NCI-H2227 (cell line): ENCODE measurements around the gene NMT1.

ENCODE experiments used
- DNase-seq: peaks from one replicate; lab custom pipeline; 2025; ENCODE audit not compliant: unreplicated experiment; lab: John Stamatoyannopoulos, UW

Gene NMT1

DNA sequence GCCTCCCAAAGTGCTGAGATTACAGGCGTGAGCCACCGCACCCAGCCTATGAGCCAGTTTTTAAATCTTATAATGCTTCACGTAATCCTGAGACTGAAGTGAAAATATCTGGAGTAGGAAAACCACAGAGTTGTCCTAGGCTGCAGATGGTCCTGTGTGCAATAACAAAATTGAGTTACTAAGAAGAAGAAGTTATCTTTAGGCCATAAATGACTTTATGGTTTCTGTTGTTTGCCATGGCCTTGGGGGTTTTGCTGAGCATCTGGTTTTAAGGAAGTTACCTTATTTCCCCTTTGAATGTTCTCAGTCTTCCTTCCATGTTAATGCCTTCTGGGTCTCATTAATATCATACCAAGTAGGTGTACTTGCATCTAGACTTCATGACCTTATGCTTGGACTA, 16.5 kb downstream of the NMT1 start:
- DNase-seq: no peak

DNA sequence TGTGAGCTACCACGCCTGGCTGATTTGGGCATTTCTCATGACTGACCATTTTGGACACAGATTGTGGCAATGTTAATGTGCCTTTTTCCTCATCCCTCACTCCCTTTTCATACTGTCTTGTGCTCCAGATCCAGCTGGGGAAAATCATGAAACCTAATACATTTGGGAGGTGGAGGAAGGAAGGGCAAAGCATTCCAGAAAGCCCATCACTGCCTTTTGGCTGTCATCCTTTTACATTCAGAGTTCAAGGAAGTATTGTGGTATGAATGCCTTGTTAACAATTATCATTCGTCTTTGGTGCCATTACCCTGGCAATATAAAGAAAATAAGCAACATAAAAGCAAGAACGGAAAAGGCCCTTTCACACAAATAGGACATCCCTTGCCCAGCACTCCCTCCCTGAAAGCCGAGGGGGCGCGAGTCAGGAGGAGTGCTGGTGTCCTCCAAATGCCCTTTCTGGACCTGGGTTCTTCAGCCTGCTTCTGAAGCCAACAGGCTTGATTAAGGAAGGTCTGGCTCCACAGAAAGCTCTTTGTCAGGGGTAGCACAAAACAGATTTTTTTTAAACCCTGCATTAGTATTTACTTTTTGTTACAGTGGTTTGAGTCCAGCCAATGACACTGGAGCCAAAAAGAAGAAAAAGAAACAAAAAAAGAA, 20.1 kb downstream of the NMT1 start:
- DNase-seq: no peak

DNA sequence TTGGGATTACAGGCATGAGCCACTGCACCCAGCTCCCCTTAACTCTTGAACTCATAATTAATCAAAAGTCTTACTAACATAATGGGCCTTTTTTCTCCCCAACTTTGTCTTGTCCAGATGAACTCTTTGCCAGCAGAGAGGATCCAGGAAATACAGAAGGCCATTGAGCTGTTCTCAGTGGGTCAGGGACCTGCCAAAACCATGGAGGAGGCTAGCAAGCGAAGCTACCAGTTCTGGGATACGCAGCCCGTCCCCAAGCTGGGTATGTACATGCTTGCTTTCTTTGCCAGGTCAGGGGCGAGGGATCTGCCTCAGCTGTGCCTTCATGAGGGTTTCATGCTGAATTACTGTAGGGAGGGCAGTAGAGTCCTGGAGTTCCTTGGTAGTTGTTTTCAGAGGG, 25.3 kb downstream of the NMT1 start:
- DNase-seq: no peak

DNA sequence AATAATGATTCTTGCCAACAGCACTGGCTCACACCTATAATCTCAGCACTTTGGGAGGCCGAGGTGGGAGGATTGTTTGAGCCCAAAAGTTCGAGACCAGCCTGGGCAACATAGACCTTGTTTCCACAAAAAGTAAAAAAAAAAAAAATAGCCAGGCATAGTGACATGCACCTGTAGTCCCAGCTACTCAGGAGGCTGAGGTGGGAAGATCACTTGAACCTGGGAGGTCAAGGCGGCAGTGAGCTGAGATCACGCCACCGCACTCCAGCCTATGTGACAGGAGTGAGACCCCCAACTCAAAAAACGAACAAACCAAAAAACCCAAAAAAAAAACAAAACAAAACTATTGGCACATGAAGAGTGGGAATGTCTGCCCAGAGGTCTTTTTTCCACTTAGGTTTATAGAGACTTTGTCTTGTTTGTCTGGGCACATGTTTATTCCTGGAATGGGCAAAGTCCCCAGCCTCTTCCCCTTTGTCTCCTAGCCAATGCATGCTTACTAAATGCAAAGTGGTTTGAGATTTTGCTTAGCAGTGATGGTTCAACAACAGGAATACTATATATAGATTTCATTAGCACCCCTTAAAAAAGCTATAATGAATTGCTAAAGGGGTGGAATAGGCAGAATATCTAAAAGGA, 25.9 kb downstream of the NMT1 start:
- DNase-seq: no peak

DNA sequence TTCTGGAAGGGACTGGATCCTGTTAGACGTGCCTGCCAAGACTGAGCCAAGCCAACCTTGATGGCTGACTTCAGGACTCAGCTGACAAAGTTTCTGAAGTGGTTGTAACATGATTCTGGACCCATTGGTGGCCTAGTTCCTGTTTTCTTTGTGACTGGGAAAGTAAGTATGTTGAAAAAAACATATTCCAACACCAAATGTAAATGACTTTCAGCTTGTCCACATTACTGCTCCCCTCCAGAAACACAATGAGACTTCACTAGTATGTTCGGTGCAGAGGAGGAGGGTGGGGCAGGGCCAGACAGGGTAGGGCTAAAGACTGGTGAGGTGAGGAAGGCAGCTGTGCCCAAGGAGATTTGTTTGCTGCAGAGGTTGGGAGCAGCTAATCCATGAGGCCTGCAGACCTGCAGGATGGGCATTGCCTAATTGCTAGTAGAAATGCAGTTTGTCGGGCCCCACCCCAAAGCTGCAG, 26.4 kb downstream of the NMT1 start:
- no peak for DNase-seq

DNA sequence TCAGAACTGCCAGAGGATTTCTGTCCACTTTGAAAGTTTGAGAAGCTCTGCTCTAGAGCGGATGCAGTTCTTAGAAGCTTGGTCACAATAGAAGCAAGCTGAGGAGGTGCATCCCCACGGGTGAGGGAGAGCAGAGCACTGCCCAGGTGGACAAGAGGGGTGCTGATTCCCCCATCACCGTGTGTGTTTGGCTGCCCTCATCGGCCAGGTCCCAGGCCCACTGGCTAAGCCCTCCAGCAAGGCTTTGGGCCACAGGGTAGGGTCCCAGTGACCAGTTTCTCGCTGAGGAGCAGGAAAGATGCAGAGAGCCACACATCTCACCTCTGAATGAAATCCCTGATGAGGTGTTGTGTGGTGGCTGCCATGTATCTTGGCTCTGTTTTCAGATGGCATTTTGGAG, 26.9 kb downstream of the NMT1 start:
- no peak for DNase-seq

DNA sequence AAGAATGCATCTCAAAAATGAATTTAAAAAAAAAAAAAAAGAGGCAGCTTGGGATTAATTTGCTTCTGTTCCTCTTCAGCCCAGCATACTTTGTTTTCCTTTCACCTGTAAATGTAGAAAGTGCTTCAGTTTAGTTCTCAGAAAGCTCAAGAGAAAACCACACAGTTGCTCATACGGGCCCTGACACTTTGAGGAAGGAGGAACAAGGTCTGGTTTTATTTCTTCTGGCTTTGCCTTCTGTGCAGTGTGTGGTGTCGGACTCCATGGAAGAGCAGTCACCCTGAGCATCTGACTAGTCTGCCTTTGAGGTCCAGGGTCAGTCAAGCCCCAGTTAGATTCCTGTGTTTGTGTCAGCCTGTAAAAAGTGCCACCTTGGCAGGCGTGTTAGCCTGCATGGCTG, 27.6 kb downstream of the NMT1 start:
- DNase-seq: no peak

DNA sequence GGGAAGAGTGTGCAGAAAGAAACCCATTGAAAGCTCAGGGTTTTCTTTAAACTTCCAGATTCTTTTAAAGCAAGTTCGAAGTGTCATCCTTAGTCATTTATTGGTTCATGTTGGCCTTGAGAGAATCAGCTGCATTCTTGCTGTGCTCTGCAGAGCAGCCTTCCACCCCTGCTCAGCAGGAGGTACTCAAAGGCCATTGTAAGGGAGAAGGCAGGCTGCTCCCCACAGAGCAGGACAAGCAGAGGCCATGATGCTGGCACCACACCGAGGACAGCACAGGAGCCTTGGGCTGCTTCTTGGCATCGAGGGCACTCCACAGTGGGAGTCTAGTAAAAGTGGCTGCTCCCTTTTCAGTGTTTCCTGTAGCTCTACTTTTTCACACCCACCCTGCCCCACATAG, 29.6 kb downstream of the NMT1 start:
- no peak for DNase-seq

DNA sequence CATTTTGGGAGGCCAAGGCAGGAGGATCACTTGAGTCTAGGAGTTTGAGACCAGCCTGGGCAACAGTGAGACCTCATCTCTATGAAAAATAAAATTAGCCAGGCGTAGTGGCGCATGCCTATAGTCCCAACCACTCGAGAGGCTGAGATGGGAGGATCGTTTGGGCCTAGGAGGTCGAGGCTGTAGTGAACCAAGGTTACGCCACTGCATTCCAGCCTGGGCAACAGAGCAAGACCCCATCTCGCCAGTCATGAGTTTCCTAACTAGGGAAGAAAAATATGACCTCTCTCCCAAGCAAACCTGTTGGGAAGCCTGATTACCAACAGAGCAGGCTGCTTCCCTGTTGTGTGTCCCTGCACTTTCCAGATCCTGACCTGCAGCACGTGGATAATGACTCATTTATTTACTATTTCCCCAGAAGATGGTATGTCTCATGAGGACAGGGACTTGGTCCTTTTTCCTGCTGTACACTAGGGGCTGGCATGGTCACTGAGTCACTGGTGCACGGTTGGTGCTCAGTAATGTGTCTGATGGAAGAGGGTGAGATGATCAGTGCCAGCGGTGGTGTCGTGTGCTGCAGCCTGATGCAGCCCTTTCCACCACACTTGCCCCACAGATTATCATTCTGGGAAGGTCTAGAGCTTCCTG, 30.8 kb downstream of the NMT1 start:
- no peak for DNase-seq

DNA sequence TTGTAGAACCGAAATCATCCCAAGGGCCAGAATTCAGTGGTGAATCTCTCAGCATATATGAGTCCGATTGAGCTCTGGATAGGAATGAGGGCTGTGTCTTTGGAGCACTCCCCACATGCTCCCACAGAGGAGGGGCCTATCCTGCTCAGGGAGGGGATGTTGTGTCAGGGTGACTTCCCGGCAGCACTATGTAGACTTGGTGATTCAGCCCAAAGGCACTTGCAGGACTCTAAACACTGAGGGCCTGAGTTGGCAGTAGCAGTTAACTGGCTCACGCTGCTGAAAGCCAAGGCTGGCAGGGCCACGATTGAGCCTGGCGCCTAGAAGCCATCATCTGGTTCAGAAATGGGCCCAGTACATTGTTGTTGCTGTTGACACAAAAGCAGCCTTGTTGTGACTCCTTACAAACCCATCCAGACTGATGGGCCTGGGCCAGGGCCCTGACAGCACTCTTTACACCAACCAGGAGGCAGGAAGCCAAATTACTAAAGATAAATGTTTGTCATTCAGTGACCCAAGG, 31.9 kb downstream of the NMT1 start:
- no peak for DNase-seq

DNA sequence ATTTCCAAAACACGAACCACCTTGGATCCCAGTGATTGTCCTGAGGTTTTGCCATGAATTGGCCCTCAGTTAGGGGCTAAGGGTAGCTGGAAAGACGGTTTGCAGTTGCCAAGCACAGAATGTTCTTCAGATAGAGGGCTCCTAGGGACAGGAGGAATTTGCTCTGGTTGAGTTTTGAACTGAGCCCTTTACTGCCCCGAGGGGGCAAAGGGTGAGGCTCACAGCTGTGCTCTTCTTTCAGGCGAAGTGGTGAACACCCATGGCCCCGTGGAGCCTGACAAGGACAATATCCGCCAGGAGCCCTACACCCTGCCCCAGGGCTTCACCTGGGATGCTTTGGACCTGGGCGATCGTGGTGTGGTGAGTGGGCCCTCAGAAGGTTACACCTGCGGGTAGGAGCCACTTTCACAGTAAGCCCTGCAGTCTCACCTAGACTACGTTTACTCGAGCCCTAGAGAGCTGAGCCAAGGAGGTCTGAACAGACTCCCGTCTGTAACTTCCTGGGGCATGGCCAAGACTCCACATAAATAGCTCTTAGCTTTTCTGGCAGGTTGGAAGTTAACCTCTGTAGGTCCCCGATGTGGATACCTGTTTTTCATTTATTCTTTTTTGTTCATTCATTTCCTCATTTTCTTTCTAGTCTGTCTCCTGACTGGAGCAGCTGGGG, 32.5 kb downstream of the NMT1 start:
- no peak for DNase-seq

DNA sequence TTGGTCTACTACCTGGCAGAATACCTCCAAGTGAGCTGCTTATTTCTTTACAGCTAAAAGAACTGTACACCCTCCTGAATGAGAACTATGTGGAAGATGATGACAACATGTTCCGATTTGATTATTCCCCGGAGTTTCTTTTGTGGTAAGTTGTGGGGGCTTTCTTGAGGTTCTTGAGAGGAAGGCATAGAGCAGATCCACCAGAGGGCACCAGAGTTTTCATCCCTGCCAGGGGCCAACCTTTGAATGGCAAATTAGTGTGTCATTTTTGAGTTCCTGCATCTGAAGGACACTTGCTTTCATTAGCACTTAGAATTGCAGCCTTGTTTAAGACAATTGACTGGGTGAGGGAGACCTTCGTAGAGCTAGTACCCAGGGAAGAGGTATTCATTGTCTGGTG, 35.0 kb downstream of the NMT1 start:
- peak; percentile 20 for DNase-seq

DNA sequence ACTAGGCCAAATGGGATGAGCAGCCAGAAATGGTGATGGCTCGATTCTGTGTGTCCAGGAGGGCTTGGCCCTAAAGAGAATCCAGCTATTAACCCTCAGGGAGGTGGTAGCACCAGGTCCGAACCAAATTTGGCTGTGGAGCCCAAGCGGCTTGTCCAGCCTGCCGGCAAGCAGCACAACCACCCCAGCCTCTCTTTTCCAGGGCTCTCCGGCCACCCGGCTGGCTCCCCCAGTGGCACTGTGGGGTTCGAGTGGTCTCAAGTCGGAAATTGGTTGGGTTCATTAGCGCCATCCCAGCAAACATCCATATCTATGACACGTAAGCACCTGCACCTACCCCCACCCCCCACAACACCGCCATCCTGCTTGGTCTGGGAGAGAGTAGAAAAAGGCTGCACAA, 35.8 kb downstream of the NMT1 start:
- no peak for DNase-seq

DNA sequence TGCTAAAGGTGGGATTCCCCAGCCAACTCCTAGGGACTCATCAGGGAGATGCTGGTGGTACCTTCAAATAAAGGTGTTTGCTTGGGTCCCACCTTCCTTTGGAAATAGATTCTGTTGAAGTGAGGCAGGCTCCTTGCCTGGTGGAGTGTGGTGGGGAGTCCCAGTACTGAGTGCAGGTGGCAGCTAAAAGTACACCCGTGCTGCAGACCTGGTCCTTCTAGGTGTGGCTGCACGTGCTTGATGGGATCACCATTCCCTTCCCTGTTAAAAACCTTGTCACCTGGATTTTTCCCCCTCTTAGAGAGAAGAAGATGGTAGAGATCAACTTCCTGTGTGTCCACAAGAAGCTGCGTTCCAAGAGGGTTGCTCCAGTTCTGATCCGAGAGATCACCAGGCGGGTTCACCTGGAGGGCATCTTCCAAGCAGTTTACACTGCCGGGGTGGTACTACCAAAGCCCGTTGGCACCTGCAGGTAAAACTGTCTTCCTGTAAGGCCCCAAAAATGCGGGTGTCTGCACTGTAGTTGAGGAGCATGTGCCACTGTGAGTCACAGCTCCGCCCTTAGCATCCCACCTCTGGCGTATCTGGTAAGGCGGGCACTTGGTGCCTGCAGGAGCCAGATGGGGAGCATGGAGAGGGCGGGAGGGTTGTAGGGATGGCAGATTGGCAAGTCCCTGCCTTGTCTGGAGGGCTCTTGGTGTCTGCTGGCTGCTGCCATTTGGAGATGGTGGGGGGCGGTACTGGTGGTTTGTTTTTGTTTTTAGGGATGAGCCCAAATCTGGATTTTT, 37.2 kb downstream of the NMT1 start:
- no peak for DNase-seq

DNA sequence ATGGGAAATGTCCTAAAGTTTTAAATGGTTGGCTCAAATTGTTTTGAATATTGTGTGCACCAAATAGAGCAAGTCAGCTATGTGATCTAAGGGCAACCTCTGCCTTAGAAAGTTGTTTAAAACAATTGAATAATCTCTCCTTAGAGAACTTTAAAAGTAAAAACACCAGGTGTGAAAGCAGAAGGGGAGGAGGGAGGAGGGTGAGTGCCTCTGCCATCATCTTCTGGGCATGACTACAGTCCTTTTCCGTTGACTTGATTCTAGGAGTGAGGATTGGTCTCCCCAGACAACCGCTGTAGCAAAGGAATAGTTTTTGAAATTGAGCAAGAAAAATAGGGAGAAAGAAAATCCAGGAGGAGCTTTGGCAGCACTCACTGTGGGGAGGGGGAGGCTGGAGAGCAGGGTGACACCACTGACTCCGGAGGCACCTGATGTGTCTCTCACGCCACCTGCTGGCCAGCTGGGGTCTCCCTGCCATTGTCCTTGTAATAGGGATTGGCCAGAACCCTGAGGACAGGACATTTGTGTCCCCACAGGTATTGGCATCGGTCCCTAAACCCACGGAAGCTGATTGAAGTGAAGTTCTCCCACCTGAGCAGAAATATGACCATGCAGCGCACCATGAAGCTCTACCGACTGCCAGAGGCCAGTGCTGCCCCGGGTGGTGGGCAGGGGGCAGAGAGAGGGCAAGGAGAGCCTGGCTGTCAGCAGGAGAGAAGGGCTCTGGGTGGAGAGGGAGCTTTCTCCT, 37.9 kb downstream of the NMT1 start:
- DNase-seq: peak; percentile 89

DNA sequence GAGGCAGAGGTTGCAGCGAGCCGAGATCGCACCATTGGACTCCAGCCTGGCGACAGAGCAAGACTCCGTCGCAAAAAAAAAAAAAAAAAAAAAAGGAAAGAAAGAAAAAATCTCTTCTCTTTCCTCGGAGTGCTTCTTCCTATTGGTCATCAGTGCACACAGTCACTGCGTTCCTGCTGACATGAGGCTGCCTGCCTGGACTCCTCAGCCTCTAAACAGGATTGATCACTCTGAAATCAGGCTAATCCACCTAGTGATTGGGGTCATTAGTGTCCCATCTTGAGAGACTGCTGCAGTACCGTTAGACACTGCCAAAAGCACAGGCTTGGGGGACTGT, 40.4 kb downstream of the NMT1 start:
- no peak for DNase-seq

DNA sequence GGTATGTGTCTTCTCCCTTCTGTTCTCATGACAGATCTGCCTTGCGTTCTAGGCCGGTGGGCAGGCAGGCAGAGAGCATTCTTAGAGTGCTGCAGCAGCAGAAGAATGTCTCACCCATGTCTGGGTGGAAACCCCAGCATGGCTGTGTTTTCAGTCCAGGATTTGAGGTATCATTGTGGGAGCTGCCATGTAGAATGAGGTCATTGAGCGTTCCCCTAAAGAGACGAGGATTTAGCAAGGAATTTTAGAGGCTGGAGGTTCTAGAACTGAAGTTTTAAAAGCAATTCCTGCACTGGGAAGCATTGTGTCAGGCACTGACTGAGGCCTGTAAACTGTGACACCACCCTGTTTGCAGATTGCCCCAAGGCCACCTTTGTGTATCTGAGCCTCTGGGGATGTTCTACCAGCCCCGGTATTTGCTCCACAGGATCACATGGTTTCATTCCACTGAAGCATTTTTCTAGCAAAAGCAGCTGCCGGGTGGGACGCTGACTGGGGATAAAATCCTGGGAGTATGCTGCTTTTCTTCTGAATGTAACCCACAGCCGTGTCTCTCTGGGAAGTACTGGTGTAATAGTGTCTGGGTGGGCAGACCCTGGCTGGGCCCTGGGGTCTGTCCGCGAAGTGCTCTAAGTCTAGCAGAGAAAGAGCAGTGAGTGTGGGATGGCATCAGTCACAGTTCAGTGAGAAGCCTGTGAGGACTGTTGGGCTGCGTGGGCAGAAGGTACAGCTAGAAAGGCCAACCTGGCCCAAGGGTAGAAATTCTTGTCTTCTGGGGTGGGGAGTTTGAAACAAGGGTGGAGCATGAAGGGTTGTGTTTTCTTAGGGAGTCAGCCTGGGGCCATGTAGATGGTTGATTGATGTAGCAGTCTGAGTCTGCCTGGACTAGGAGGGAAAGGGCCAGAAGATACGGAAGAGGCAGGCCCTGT, 41.0 kb downstream of the NMT1 start:
- no peak for DNase-seq

DNA sequence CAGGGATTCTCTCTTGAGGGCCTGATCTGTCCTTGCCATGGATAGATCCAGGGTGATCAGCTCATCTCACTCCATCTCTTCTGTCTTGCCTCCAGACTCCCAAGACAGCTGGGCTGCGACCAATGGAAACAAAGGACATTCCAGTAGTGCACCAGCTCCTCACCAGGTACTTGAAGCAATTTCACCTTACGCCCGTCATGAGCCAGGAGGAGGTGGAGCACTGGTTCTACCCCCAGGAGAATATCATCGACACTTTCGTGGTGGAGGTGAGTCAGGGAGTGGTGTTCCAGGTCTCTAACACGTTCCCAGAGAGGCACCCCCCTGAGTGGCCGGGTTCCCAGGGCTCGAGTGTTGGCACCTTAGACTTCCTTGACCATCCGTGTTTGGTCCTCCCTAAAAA, 41.7 kb downstream of the NMT1 start:
- no peak for DNase-seq

DNA sequence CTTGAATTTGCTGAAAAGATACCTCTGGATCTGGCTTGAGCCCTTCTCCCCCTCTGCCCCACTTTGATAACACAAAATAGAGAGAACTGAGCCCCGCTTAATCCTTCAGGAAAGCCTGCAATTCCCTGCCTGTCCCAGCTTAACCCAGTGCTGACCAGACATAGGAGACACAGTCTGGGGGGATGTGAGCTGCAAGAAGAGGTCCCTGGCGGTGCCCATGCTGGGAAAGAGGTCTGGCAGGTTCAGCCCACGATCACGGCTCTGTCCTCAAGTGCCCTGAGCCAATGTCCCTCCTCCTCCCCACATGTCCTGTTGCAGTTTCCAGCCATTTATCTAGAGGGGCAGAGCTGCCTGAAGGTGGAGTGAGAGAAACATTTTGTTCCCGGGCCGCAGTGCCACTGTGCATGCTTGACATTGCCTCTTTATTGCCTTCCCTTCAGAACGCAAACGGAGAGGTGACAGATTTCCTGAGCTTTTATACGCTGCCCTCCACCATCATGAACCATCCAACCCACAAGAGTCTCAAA, 42.2 kb downstream of the NMT1 start:
- no peak for DNase-seq
